ENCODE data around the gene OTUD6A.

DNA sequence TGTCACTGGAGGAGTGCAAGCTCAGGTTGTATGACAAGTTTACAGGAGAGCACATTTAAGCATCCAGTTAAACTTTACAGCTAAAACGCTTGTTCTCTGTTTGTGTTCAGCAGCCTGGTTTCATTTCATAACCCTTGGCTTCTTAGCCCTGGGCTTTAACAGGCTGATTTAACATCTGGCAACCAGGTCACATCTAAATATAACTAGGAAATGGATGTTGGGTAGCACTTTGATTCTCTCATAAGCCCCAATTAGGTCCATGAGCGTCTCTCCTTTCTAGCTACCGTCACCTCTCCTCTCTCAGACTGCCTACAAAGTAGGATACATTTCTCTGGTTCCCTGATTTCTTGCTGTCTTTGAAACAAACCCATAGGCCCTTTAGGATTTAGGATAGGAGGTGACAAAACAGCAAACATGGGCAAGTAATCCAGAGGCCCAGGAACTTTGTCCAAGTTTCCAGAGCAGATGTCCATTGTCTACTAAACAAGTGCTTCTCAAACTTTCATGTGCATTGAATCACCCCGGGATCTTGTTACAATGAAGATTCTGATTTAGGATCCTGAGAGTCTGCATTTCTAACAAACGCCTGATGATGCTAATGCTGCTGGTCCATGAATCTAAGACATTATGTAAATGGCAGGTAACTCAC is 22.5 kb downstream of the OTUD6A start:
- TF ChIP-seq SETDB1 (IDR thresholded peaks at IDR 0.05; ENCODE audit: low read length) (no peak), POLR2AphosphoS5 (IDR thresholded peaks at IDR 0.05; ENCODE audit: control insufficient read depth, insufficient read depth, low read depth, low read length) (no peak), NFYB (IDR thresholded peaks at IDR 0.05; ENCODE audit: extremely low read depth, insufficient read length) (no peak), GATAD2A (IDR thresholded peaks at IDR 0.05) (no peak), ZNF124 (CRISPR knock-in tag; IDR thresholded peaks at IDR 0.05) (no peak), FOXP1 (CRISPR knock-in tag; IDR thresholded peaks at IDR 0.05) (no peak), ZNF217 (CRISPR knock-in tag; IDR thresholded peaks at IDR 0.05) (no peak), TAF1 (IDR thresholded peaks at IDR 0.05; ENCODE audit: control insufficient read depth, extremely low read depth, insufficient read depth, low read length, severe bottlenecking) (no peak), PHF8 (IDR thresholded peaks at IDR 0.05; ENCODE audit: borderline replicate concordance, low read length) (no peak), MEIS2 (IDR thresholded peaks at IDR 0.05; ENCODE audit: partially characterized antibody) (no peak)
- TF ChIP-seq, protein P1, sequence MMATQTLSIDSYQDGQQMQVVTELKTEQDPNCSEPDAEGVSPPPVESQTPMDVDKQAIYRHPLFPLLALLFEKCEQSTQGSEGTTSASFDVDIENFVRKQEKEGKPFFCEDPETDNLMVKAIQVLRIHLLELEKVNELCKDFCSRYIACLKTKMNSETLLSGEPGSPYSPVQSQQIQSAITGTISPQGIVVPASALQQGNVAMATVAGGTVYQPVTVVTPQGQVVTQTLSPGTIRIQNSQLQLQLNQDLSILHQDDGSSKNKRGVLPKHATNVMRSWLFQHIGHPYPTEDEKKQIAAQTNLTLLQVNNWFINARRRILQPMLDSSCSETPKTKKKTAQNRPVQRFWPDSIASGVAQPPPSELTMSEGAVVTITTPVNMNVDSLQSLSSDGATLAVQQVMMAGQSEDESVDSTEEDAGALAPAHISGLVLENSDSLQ (IDR thresholded peaks at IDR 0.05), result no peak
- TF ChIP-seq, protein P2, sequence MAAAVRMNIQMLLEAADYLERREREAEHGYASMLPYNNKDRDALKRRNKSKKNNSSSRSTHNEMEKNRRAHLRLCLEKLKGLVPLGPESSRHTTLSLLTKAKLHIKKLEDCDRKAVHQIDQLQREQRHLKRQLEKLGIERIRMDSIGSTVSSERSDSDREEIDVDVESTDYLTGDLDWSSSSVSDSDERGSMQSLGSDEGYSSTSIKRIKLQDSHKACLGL (CRISPR knock-in tag; IDR thresholded peaks at IDR 0.05; ENCODE audit: borderline replicate concordance, poor library complexity, severe bottlenecking), result no peak
